SK-N-SH (cell line): ENCODE results near the gene PPP2R5B. TPM values are rescaled to one million over a fixed set of nuclear protein-coding genes. Genes with fewer than 3 reads are reported as not detected.

Experiments
- CTCF ChIA-PET: fragments of 300-600, 350-600 bp; formaldehyde crosslinking; extraction: SDS; loops from one replicate; lab custom pipeline; 2021; lab: Yijun Ruan, JAX
- POLR2A ChIA-PET: fragments of 350-600 bp; sonication (Branson Sonifier 250); formaldehyde crosslinking; extraction: SDS; loops from one replicate; lab custom pipeline; 2020; ENCODE audit warnings: antibody characterized with exemption, inconsistent platforms; lab: Yijun Ruan, JAX
- DNase-seq: peaks from one replicate; pipeline ENCODE4 v3.0.0; 2012
- H2AFZ ChIP-seq: fragments of 200-600 bp; sonication (generic); 2 replicates; pipeline ENCODE4 v1.8.1; 2016; ENCODE audit warnings: antibody characterized with exemption, mild to moderate bottlenecking, low read depth
- H3F3A ChIP-seq: fragments of 200-600 bp; sonication (generic); replicated peaks from 2 replicates; pipeline ENCODE3; 2016; ENCODE audit warnings: antibody characterized with exemption, mild to moderate bottlenecking; ENCODE audit not compliant: insufficient read depth
- H3K27ac ChIP-seq, 2 experiments: fragments of 200-500 bp in 1 of 2; fragments of 200-600 bp in 1 of 2; sonication (Bioruptor generic) in 1 of 2; sonication (generic), shearing (Covaris generic) in 1 of 2; 2 replicates each; pipeline versions ENCODE4 v1.5.1 to v1.6.1; 2014 to 2016; ENCODE audit warnings: low read depth in 2 of 2, inconsistent platforms in 1 of 2, low read length in 1 of 2, mild to moderate bottlenecking in 1 of 2, mixed read lengths in 1 of 2
- H3K27me3 ChIP-seq: fragments of 200-600 bp; sonication (generic), shearing (Covaris generic); 2 replicates; pipeline ENCODE4 v1.6.1; 2016; ENCODE audit warnings: mixed run types; ENCODE audit not compliant: insufficient read depth
- H3K36me3 ChIP-seq, 2 experiments: fragments of 200-500 bp in 1 of 2; fragments of 200-600 bp in 1 of 2; sonication (Bioruptor generic) in 1 of 2; sonication (generic) in 1 of 2; replicated peaks in 1 of 2; 2 replicates each; pipeline versions ENCODE3 to v1.5.1; 2014 to 2016; ENCODE audit warnings: low read length in 1 of 2, mild to moderate bottlenecking in 1 of 2; ENCODE audit not compliant: insufficient read depth in 2 of 2, control insufficient read depth in 1 of 2
- H3K4me1 ChIP-seq, 2 experiments: fragments of 200-500 bp in 1 of 2; fragments of 200-600 bp in 1 of 2; sonication (Bioruptor generic) in 1 of 2; sonication (generic), shearing (Covaris generic) in 1 of 2; 2 replicates each; pipeline versions ENCODE4 v1.5.1 to v1.6.1; 2014 to 2016; ENCODE audit warnings: low read depth in 1 of 2, low read length in 1 of 2, mixed run types in 1 of 2; ENCODE audit not compliant: insufficient read depth in 2 of 2, control insufficient read depth in 1 of 2
- H3K4me2 ChIP-seq: fragments of 200-600 bp; sonication (generic), shearing (Covaris generic); 2 replicates; pipeline ENCODE4 v1.6.1; 2017; ENCODE audit warnings: mixed run types
- H3K4me3 ChIP-seq, 2 experiments: fragments of 200-500 bp in 1 of 2; fragments of 200-600 bp in 1 of 2; sonication (Bioruptor generic) in 1 of 2; sonication (generic), shearing (Covaris generic) in 1 of 2; 2 replicates each; pipeline versions ENCODE4 v1.5.1 to v1.8.1; 2014 to 2016; ENCODE audit warnings: low read depth in 2 of 2, inconsistent platforms in 1 of 2, low read length in 1 of 2, mild to moderate bottlenecking in 1 of 2, mixed read lengths in 1 of 2, moderate library complexity in 1 of 2
- H3K79me2 ChIP-seq: fragments of 200-600 bp; sonication (generic); 2 replicates; pipeline ENCODE4 v1.8.1; 2017; ENCODE audit warnings: mild to moderate bottlenecking; ENCODE audit not compliant: insufficient read depth
- H3K9ac ChIP-seq: fragments of 200-600 bp; sonication (generic); 2 replicates; pipeline ENCODE4 v1.6.1; 2017; ENCODE audit warnings: mixed run types
- H3K9me2 ChIP-seq: fragments of 200-600 bp; sonication (generic); 2 replicates; pipeline ENCODE4 v1.6.1; 2017; ENCODE audit warnings: mixed run types
- H3K9me3 ChIP-seq: fragments of 200-600 bp; sonication (generic); 2 replicates; pipeline ENCODE4 v1.6.1; 2017; ENCODE audit warnings: mixed run types, mild to moderate bottlenecking, moderate library complexity
- H4K20me1 ChIP-seq: fragments of 200-600 bp; sonication (generic); 2 replicates; pipeline ENCODE4 v1.6.1; 2017; ENCODE audit warnings: mild to moderate bottlenecking, mixed run types; ENCODE audit not compliant: insufficient read depth
- EZH2phosphoT487 ChIP-seq: fragments of 200-600 bp; sonication (generic); IDR thresholded peaks from 2 replicates; pipeline ENCODE4 v1.6.1; 2017; ENCODE audit warnings: low read depth, mixed run types, mild to moderate bottlenecking, antibody characterized with exemption, moderate library complexity, borderline replicate concordance
- FOSL2 ChIP-seq: IDR thresholded peaks from 2 replicates; pipeline ENCODE4 v1.4.0; 2012; ENCODE audit warnings: low read depth, mild to moderate bottlenecking, moderate library complexity, borderline replicate concordance
- FOXM1 ChIP-seq: IDR thresholded peaks from 2 replicates; pipeline ENCODE4 v1.4.0; 2012; ENCODE audit warnings: low read depth, mild to moderate bottlenecking
- GATA2 ChIP-seq: sonication (generic); formaldehyde crosslinking; IDR thresholded peaks from 2 replicates; pipeline ENCODE4 v1.5.0; 2020; ENCODE audit warnings: mild to moderate bottlenecking, missing genetic modification reagents
- MXI1 ChIP-seq: IDR thresholded peaks from 2 replicates; pipeline ENCODE4 v1.6.1; 2012; ENCODE audit warnings: mild to moderate bottlenecking, low read depth, low read length, improper control_type of control experiment
- NRF1 ChIP-seq: IDR thresholded peaks from 2 replicates; pipeline ENCODE4 v1.6.1; 2012; ENCODE audit warnings: low read depth, mild to moderate bottlenecking, low read length
- POLR2AphosphoS5 ChIP-seq: IDR thresholded peaks from 2 replicates; pipeline ENCODE4 v1.6.1; 2012; ENCODE audit warnings: low read depth, low read length
- RXRA ChIP-seq: IDR thresholded peaks from 2 replicates; pipeline ENCODE4 v1.4.0; 2012; ENCODE audit warnings: low read depth, mild to moderate bottlenecking, borderline replicate concordance
- SMC3 ChIP-seq: IDR thresholded peaks from 2 replicates; pipeline ENCODE4 v1.6.1; 2012; ENCODE audit warnings: low read depth, low read length, improper control_type of control experiment
- WGBS: methylation state at CpG from one replicate; pipeline ENCODE4 v1.1.6; 2017; ENCODE audit warnings: low lambda C conversion rate; 5-methylcytosine and 5-hydroxymethylcytosine counted together
- polyA plus RNA-seq, 3 experiments: library from polyadenylated mRNA; depleted of rRNA; stranded (reverse); fragments of >200 nt; gene quantifications; 2 replicates each; pipeline ENCODE4 v1.2.3, GENCODE V29; 2012
- TF ChIP-seq, protein P1 (sequence below): fragments of 200-600 bp; sonication (generic); IDR thresholded peaks from 2 replicates; pipeline ENCODE4 v1.6.1; 2017; ENCODE audit warnings: antibody characterized with exemption, mild to moderate bottlenecking, moderate library complexity
- TF ChIP-seq, protein P2 (sequence below): fragments of 150-350 bp; IDR thresholded peaks from 2 replicates; pipeline ENCODE4 v1.6.1; 2016; ENCODE audit warnings: mild to moderate bottlenecking, low read depth, low read length

The PPP2R5B gene
- polyA plus RNA-seq, 1 of the 3 experiments (the other 2 are of a cell fraction): 15.1 TPM

- 97% methylated on average over 9 of the region's 9 CpGs for WGBS
- Histone ChIP-seq H3K9ac (no peak overlapping the region), H3K4me1 (peaks cover 0 to 3% of the 10 kb centered on the region in 2 experiments; a peak in 1 of 4 replicates), H2AFZ (no peak overlapping the region), H3K27ac (no peak overlapping the region), H3K9me3 (no peaks in the 10 kb centered on the region), H3K27me3 (no peaks in the 10 kb centered on the region), H3K36me3 (peaks cover 0 to 21% of the 10 kb centered on the region in 2 experiments), H3F3A (no peaks in the 10 kb centered on the region), H3K79me2 (no peaks in the 10 kb centered on the region), H3K4me2 (no peak overlapping the region), H3K4me3 (no peak overlapping the region), H3K9me2 (no peaks in the 10 kb centered on the region), H4K20me1 (no peaks in the 10 kb centered on the region)
- ChIA-PET POLR2A (no interaction called here), CTCF (interaction anchor here (4.2 to 26.7 kb wide), 2 partner anchors 10 to 50 kb away, joined by 21 to 530 read pairs; partner anchors contain the start of gene CDC42BPG)
- TF ChIP-seq, protein P1, sequence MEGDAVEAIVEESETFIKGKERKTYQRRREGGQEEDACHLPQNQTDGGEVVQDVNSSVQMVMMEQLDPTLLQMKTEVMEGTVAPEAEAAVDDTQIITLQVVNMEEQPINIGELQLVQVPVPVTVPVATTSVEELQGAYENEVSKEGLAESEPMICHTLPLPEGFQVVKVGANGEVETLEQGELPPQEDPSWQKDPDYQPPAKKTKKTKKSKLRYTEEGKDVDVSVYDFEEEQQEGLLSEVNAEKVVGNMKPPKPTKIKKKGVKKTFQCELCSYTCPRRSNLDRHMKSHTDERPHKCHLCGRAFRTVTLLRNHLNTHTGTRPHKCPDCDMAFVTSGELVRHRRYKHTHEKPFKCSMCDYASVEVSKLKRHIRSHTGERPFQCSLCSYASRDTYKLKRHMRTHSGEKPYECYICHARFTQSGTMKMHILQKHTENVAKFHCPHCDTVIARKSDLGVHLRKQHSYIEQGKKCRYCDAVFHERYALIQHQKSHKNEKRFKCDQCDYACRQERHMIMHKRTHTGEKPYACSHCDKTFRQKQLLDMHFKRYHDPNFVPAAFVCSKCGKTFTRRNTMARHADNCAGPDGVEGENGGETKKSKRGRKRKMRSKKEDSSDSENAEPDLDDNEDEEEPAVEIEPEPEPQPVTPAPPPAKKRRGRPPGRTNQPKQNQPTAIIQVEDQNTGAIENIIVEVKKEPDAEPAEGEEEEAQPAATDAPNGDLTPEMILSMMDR: no peak
- TF ChIP-seq RXRA (no peak), POLR2AphosphoS5 (no peak), EZH2phosphoT487 (no peak), MXI1 (no peak), GATA2 (CRISPR knock-in tag) (no peak), SMC3 (no peak)
- TF ChIP-seq, protein P2, sequence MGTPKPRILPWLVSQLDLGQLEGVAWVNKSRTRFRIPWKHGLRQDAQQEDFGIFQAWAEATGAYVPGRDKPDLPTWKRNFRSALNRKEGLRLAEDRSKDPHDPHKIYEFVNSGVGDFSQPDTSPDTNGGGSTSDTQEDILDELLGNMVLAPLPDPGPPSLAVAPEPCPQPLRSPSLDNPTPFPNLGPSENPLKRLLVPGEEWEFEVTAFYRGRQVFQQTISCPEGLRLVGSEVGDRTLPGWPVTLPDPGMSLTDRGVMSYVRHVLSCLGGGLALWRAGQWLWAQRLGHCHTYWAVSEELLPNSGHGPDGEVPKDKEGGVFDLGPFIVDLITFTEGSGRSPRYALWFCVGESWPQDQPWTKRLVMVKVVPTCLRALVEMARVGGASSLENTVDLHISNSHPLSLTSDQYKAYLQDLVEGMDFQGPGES: no peak
- DNase-seq: no peak
Observed at GRCh38 chr11:64898076-64898445, 26.4 kb upstream of the PPP2R5B start.

DNA sequence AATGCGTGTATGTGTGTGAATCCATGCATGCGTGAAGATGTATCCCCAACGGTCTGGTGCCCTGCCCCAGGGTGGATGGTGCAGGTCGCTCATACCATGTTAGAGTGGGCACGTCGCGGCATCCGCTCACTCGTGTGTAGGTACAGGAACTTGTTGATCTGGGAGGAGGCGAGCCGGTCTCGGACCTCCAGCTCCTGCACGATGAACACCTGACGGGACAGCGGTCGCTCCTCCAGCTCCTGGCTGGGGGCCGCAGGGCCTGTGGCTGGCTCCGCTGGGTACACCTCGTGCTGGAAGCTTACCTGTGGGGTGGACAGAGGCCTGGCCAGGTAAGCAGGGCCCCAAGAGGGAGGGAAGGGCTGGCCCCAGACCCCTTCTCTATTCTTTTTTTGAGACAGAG lies 25.9 kb upstream of the PPP2R5B start:
- Histone ChIP-seq H4K20me1 (no peaks in the 10 kb centered on the region), H3K36me3 (peaks cover 0 to 26% of the 10 kb centered on the region in 2 experiments), H3K9me2 (no peaks in the 10 kb centered on the region), H2AFZ (no peak overlapping the region), H3K4me1 (peaks cover 0 to 3% of the 10 kb centered on the region in 2 experiments; a peak in 1 of 4 replicates), H3K9me3 (no peaks in the 10 kb centered on the region), H3K27ac (no peak overlapping the region), H3K9ac (no peak overlapping the region), H3K79me2 (no peaks in the 10 kb centered on the region), H3K4me3 (no peak overlapping the region), H3K27me3 (no peaks in the 10 kb centered on the region), H3K4me2 (no peak overlapping the region), H3F3A (no peaks in the 10 kb centered on the region)
- ChIA-PET CTCF (interaction anchor here (4.2 to 26.7 kb wide), 2 partner anchors 11 to 51 kb away, joined by 21 to 530 read pairs; partner anchors contain the start of gene CDC42BPG), POLR2A (no interaction called here)
- 94% methylated on average over 12 of the region's 19 CpGs for WGBS
- TF ChIP-seq RXRA (no peak), FOSL2 (no peak), SMC3 (no peak), NRF1 (no peak), FOXM1 (no peak)
- DNase-seq: no peak
